T-helper 1 cell treated with Interleukin-12 subunit alpha and Interleukin-12 subunit beta and Interleukin-4 antibody, amounts not matched to agents 30 μg/mL and 1 μg/mL, for 36 hours (primary cell): ENCODE data around the gene LPAR1.
"Not testable (repeated sequence)": the region's sequence is repeated elsewhere in the genome, so short reads cannot be mapped to it uniquely, and the experiment has no call there.

ENCODE experiments used
- H3K27ac Mint-ChIP-seq: one replicate; pipeline ENCODE4 v1.8.0; 2021; ENCODE audit warnings: mild to moderate bottlenecking, mixed read lengths
- H3K27me3 Mint-ChIP-seq: one replicate; pipeline ENCODE4 v1.8.0; 2021; ENCODE audit warnings: low read depth, mixed read lengths
- H3K36me3 Mint-ChIP-seq: one replicate; pipeline ENCODE4 v1.8.0; 2021; ENCODE audit warnings: low read depth, mixed read lengths
- H3K4me1 Mint-ChIP-seq: one replicate; pipeline ENCODE4 v1.8.0; 2021; ENCODE audit warnings: low read depth, mixed read lengths
- H3K4me3 Mint-ChIP-seq: one replicate; pipeline ENCODE4 v1.8.0; 2021; ENCODE audit warnings: mild to moderate bottlenecking, moderate library complexity, mixed read lengths
- H3K9me3 Mint-ChIP-seq: one replicate; pipeline ENCODE4 v1.8.0; 2021; ENCODE audit warnings: mixed read lengths

LPAR1 gene

DNA sequence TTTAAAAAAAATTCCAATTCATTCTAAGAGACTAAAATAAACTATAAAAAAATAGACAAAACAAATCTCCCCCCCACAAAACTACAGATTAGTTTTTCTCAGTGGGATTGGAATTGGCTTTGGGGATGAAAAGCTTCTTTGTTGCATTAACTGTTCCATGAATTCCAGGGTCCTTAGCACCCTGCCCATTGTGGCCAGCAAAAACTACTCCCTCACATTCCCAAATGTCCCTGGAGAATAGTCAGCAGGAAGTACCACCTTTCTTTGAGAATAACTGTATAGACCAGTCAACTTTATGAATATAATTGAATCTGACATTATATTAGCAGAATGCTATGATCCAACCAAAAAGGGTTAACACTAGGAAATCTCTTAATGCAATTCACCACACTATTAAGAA is 147.9 kb downstream of the LPAR1 start:
- H3K9me3 Mint-ChIP-seq: no peaks in the 10 kb centered on the region
- no peaks in the 10 kb centered on the region for H3K27me3 Mint-ChIP-seq
- no peak overlapping the region for H3K27ac Mint-ChIP-seq
- no peaks in the 10 kb centered on the region for H3K4me1 Mint-ChIP-seq
- H3K36me3 Mint-ChIP-seq: no peaks in the 10 kb centered on the region
- H3K4me3 Mint-ChIP-seq: no peak overlapping the region

DNA sequence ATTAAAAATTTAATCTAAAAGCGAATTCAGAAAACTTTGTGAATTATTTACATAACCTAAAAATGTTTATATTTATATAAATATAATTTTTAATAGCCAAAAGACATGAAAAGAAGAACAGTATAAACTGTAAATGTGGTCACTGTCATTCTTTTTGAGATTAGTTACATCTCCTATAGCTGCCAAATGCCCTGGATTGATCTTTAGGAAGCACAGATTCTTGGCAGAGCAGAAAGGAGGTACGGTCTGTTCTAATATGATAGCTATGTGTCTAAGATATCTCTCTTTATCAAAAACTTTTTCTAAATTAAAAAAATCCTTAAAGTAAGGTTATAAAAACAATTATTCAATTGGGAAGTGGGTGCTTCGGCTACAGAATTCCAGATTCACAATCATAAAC is 151.0 kb downstream of the LPAR1 start:
- no peaks in the 10 kb centered on the region for H3K9me3 Mint-ChIP-seq
- H3K27ac Mint-ChIP-seq: no peak overlapping the region
- H3K4me1 Mint-ChIP-seq: no peaks in the 10 kb centered on the region
- no peaks in the 10 kb centered on the region for H3K36me3 Mint-ChIP-seq
- no peaks in the 10 kb centered on the region for H3K27me3 Mint-ChIP-seq
- H3K4me3 Mint-ChIP-seq: no peak overlapping the region

DNA sequence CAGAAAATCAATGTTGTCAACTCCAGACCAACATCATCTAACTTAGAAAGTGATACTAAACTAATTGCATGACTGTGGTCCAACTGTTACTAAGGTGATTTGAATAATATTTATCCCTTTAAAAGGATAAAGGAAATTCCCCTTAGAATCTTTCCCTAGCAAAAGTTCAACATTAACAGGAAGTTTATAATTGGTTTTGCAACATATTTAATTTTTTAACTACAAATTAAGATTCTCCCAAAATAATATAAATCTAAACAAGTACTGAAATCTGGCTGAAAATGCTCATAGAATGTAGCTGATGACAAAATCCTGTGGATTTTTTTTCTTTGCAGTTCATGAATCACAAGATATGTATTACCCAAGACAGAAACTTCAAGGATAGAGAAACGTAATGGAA is 151.4 kb downstream of the LPAR1 start:
- Mint-ChIP-seq H3K36me3 (no peaks in the 10 kb centered on the region), H3K4me1 (no peaks in the 10 kb centered on the region), H3K27ac (no peak overlapping the region), H3K27me3 (no peaks in the 10 kb centered on the region), H3K9me3 (no peaks in the 10 kb centered on the region), H3K4me3 (no peak overlapping the region)

DNA sequence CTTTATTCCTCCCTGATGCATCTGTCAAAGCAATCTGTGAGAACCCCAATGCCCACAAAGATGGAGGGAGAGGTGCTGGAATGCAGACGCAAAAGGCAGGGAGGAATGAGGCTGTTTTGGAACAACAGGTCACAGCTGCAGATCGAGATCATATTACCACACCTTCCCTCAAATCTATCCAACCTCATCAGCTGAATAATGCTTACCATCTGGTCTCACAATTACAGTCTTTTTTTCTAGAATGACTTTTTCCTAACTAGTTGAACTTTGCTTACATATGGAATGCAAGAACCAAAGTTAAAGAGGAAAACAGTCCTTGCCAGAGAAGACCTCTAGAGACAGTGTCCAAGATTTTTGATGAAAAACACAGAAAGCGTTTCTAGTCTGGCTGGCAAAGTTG is 158.1 kb downstream of the LPAR1 start:
- Mint-ChIP-seq H3K4me1 (peaks cover 3% of the 10 kb centered on the region), H3K27me3 (peaks cover 3% of the 10 kb centered on the region), H3K9me3 (no peaks in the 10 kb centered on the region), H3K36me3 (no peaks in the 10 kb centered on the region), H3K27ac (no peak overlapping the region), H3K4me3 (no peak overlapping the region)

DNA sequence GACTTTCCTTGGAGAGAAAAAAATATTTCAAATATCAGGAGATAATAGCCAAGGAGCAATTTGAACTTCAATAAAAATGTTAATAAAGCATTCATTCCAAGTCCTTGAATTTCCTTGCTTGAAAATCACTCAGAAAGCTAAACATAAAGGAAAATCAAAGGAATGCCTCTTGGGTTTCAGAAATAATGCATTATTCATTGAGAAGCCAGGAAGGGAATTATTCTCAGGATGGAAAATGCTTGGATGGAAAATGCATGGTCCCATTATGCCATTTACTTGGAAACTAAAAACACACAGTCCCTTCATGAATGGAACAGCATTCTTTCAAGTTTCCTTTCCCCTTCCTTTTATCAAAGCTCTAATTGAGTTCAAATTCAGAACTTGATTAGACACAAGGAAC is 160.9 kb downstream of the LPAR1 start:
- no peaks in the 10 kb centered on the region for H3K36me3 Mint-ChIP-seq
- no peaks in the 10 kb centered on the region for H3K9me3 Mint-ChIP-seq
- H3K27ac Mint-ChIP-seq: no peak overlapping the region
- H3K4me3 Mint-ChIP-seq: no peak overlapping the region
- peaks cover 4% of the 10 kb centered on the region for H3K4me1 Mint-ChIP-seq
- peaks cover 4% of the 10 kb centered on the region for H3K27me3 Mint-ChIP-seq

DNA sequence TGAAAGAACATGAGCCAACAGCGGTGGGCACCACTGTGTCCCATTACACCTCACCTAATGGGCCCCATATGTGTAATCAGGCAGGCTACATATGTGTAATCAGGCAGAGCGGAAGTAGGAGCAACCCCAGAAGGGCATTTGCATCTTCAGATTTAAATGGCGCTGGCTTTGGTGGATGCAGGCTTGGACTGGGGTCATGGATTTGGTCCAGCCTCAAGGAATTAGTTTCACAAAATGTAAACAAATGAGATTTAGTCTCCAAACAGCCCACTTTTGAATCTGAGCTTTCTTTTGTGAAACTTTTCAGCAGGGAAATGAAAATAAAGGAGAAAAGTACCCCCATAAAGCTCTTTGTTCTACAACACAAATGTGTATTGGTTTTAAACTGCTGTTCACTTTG is 161.3 kb downstream of the LPAR1 start:
- no peaks in the 10 kb centered on the region for H3K9me3 Mint-ChIP-seq

DNA sequence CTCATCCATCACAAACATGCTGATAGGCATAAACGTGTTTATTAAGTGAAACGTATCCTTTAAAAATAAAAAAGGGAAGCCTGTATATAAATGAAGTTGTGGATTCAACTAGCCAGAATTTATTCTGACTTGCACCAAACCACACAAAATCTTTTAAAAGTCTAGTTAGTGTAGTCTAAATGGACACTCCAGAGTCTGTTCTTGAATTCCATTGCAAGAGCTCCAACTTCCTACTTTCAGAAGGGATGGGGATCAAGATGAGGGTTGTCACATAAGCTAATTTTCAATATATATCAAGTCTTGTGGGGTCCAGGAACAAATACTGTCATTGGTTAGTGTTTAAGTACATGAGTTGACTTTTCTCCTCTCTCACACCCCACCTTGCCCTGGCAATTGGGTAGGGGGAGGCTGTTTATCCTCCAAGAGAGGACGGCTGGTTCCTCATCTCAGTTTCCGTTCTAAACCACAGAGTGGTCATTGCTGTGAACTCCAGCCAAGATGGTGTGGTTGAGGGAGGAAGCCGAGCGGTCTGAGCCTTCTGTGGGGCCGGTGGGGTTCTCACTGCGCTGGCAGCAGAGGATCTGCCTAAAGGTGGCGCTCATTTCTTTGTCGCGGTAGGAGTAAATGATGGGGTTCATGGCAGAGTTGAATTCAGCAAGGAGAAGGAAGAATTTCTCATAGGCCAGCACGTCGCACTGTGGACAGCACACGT is 163.2 kb downstream of the LPAR1 start:
- peaks cover 4% of the 10 kb centered on the region for H3K27me3 Mint-ChIP-seq
- H3K4me1 Mint-ChIP-seq: peaks cover 4% of the 10 kb centered on the region
- no peaks in the 10 kb centered on the region for H3K36me3 Mint-ChIP-seq
- H3K27ac Mint-ChIP-seq: no peak overlapping the region
- H3K9me3 Mint-ChIP-seq: peaks cover 3% of the 10 kb centered on the region
- H3K4me3 Mint-ChIP-seq: no peak overlapping the region

More for the DNA sequence above, 161.3 kb downstream of the LPAR1 start:
- peaks cover 4% of the 10 kb centered on the region for H3K4me1 Mint-ChIP-seq
- peaks cover 4% of the 10 kb centered on the region for H3K27me3 Mint-ChIP-seq
- H3K27ac Mint-ChIP-seq: no peak overlapping the region
- H3K4me3 Mint-ChIP-seq: no peak overlapping the region
- H3K36me3 Mint-ChIP-seq: no peaks in the 10 kb centered on the region

DNA sequence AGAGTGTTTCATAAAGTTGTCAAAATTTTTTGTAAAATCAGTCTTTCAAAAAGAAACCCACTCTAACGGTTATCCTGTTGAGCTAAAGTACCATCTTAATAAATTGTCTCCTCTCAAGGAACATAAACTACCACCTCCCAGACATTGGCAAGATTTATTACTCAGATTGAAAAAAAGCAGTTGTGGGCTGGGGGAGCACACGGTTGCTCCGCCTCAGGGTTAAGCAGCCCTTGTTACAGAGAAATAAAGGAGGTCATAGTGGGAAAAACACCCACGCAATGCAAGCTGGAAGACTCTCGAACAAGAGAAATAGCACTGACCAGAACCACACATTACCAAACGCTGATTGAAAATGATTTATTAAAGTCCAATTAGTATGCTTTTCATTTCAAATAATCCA is 165.3 kb downstream of the LPAR1 start:
- H3K4me3 Mint-ChIP-seq: no peak overlapping the region
- H3K9me3 Mint-ChIP-seq: peaks cover 3% of the 10 kb centered on the region
- peaks cover 4% of the 10 kb centered on the region for H3K27me3 Mint-ChIP-seq
- no peak overlapping the region for H3K27ac Mint-ChIP-seq
- H3K4me1 Mint-ChIP-seq: peaks cover 6% of the 10 kb centered on the region
- no peaks in the 10 kb centered on the region for H3K36me3 Mint-ChIP-seq

DNA sequence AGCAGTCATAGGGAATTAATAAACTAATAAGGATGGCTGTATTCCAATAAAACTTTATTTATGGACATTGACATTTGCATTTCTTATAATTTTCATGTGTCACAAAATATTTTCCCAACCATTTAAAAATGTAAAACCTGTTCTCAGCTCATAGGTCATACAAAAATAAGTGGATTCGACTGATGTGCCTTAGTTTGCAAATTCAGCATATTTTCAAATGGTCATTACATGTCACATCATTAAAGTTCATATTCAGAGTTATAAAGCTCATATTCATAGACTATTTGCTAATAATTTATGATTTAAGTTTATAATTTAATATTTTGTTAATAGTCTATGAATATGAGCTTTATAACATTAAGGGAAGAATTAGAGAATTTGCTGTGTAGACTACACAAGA is 166.5 kb downstream of the LPAR1 start:
- peaks cover 6% of the 10 kb centered on the region for H3K4me1 Mint-ChIP-seq
- H3K27ac Mint-ChIP-seq: no peak overlapping the region
- H3K36me3 Mint-ChIP-seq: no peaks in the 10 kb centered on the region
- peaks cover 4% of the 10 kb centered on the region for H3K27me3 Mint-ChIP-seq
- H3K9me3 Mint-ChIP-seq: peaks cover 4% of the 10 kb centered on the region
- no peak overlapping the region for H3K4me3 Mint-ChIP-seq

DNA sequence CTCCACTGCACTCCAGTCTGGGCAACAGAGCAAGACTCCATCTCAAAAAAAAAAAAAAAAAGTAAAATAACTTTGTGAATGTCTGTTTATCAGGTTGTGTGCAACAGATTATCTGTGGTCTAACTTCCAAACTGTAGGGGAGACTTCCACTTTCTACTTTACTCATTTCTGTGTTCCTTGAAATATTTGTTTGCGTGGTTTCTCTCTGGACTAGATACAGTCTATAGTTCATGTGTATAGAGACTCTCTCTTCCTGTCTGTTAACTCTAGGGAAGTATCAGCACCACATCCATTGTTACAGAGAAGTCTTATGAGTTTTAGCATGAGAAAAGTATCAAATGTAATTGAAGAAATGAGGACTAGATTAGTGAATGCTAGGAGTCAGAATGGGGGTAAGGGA is 168.3 kb downstream of the LPAR1 start:
- Mint-ChIP-seq H3K9me3 (peaks cover 8% of the 10 kb centered on the region), H3K4me3 (no peak overlapping the region), H3K36me3 (no peaks in the 10 kb centered on the region), H3K27me3 (no peaks in the 10 kb centered on the region), H3K4me1 (peaks cover 2% of the 10 kb centered on the region), H3K27ac (no peak overlapping the region)

DNA sequence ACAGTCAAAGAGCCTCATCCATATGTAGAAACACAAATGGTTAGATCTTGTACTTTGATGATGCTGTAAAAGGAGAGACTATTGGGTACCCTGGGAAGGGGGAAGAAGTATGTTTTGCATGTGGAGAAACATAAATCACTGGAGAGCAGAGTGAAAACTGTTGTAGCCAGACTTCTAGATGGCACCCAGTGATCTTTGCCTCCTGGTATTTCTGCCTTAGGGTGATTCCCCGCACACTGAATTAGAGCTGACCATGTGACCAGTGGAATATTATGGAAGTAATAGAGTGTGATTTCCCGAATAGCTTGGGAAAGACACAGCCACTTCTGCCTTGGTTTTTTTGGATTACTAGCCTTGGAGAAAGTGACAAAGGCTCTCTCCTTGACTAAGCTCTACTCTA is 174.3 kb downstream of the LPAR1 start:
- Mint-ChIP-seq H3K27me3 (no peaks in the 10 kb centered on the region), H3K9me3 (peaks cover 33% of the 10 kb centered on the region), H3K4me3 (no peak overlapping the region), H3K4me1 (no peaks in the 10 kb centered on the region), H3K27ac (no peak overlapping the region), H3K36me3 (peaks cover 3% of the 10 kb centered on the region)

DNA sequence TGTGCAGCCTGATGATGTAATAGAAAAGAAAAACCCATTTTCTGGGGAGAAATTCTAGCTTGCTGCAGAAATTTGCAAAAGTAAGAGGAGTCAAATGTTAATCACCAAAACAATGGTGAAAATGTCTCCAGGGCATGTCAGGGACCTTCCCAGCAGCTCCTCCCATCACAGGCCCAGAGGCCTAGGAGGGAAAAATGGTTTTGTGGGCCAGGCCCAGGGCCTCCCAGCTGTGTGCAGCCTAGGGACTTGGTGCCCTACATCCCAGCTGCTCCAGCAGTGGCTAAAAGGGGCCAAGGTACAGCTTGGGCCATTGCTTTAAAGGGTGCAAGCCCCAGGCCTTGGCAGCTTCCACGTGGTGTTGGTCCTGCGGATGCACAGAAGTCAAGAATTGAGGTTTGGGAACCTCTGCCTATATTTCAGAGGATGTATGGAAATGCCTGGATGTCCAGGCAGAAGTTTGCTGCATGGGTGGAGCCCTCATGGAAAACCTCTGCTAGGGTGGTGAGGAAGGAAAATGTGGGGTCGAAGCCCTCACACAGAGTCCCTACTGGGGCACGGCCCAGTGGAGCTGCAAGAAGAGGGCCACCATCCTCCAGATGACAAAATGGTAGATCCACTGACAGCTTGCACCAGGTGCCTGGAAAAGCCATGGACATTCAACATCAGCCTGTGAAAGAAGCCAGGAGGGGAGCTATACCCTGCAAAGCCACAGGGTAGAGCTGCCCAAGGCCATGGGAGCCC is 176.7 kb downstream of the LPAR1 start:
- H3K27me3 Mint-ChIP-seq: not testable (repeated sequence)

DNA sequence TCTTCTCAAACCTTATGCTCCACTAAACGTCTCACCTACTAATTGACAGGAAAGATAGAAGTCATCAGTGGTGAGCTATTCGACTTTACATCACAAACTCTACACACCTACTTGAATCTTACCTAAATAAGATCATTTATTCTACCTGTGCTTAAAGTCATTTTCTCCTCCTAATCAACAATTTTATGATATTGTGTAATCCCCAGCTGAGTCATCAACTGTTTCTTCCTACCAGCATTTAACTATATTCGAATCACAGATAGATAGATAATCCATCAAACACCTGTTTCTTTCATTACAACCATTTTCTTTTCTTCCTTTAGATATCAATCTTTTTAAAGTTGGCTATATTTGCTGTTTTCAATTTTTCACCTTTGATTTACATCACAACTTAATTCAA is 181.5 kb downstream of the LPAR1 start:
- H3K9me3 Mint-ChIP-seq: peaks cover 33% of the 10 kb centered on the region
- H3K4me3 Mint-ChIP-seq: no peak overlapping the region
- no peaks in the 10 kb centered on the region for H3K4me1 Mint-ChIP-seq
- no peaks in the 10 kb centered on the region for H3K36me3 Mint-ChIP-seq
- no peaks in the 10 kb centered on the region for H3K27me3 Mint-ChIP-seq
- no peak overlapping the region for H3K27ac Mint-ChIP-seq

More for the DNA sequence above, 176.7 kb downstream of the LPAR1 start:
- H3K4me3 Mint-ChIP-seq, H3K4me1 Mint-ChIP-seq, H3K36me3 Mint-ChIP-seq, H3K27ac Mint-ChIP-seq: not testable (repeated sequence)
- peaks cover 43% of the 10 kb centered on the region for H3K9me3 Mint-ChIP-seq

DNA sequence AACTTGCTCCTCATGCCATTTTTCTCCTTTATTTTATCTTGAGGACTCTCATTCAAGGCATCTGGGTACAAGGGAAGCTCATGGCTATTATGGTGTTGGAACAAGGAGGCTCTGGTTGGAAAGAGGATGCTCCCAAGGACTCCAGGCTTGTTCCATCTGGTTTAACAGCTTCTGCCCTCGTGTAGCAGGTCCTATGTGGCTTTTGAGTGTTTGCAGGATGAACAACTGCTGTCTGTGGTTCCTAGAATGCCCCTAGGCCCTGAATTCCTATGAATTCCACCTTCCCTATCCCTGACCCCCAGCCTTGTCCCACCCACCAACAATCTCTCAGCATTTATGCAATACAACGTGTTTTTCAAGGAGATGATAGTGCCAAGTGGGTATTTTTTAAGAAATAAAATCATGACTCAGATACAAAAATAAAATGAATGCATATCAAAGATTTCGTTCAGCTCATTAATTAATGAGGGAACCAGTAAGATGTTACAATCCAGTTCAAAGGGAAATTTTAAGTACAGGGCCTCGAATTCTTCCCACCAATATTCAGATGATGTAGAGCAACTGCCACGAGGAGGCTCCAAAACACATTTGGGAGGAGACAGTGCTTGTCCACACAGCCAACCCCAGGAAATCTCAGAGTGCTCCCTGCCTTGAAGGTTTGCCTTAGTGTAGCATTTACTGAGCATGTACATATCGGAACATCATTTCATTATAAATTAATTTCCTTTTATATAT is 187.7 kb downstream of the LPAR1 start:
- no peak overlapping the region for H3K27ac Mint-ChIP-seq
- peaks cover 4% of the 10 kb centered on the region for H3K9me3 Mint-ChIP-seq
- H3K4me1 Mint-ChIP-seq: no peaks in the 10 kb centered on the region
- H3K36me3 Mint-ChIP-seq: no peaks in the 10 kb centered on the region
- H3K4me3 Mint-ChIP-seq: no peak overlapping the region
- H3K27me3 Mint-ChIP-seq: no peaks in the 10 kb centered on the region

DNA sequence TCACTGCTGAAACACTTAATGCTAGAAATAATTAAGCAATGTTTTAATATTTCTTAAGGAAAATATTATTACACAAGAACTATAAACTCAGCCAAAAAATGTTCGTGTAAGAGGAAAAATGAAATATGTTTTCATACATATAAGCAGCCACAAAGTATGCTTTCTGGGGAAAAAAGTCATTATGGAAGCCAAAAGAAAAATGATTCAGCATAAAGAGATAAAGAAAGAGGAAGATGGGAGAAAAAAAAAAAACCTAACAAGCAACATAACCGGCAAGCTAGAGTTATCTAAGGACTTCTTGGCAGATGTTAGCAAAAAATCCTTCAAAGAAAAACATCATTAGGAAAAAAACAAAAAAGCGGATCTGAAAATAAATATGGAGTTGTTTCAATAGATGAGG is 190.6 kb downstream of the LPAR1 start:
- H3K9me3 Mint-ChIP-seq: no peaks in the 10 kb centered on the region
- H3K4me1 Mint-ChIP-seq: no peaks in the 10 kb centered on the region
- no peaks in the 10 kb centered on the region for H3K27me3 Mint-ChIP-seq
- no peaks in the 10 kb centered on the region for H3K36me3 Mint-ChIP-seq
- H3K4me3 Mint-ChIP-seq: no peak overlapping the region
- H3K27ac Mint-ChIP-seq: no peak overlapping the region
